DOHH2 (cell line): Measurements from ENCODE around the gene CD1B.

Experiments used
- EZH2phosphoT487 ChIP-seq: fragments of 200-600 bp; sonication (generic); IDR thresholded peaks from 2 replicates; pipeline ENCODE4 v1.6.1; 2017; ENCODE audit warnings: borderline replicate concordance, mild to moderate bottlenecking, antibody characterized with exemption, low read length, moderate library complexity, mixed read lengths
- TF ChIP-seq, protein P1 (sequence below): fragments of 200-600 bp; sonication (generic); IDR thresholded peaks from one replicate; pipeline ENCODE4 v1.5.1; 2014; ENCODE audit warnings: antibody characterized with exemption, mild to moderate bottlenecking, low read depth, low read length; ENCODE audit not compliant: poor library complexity, severe bottlenecking

DNA sequence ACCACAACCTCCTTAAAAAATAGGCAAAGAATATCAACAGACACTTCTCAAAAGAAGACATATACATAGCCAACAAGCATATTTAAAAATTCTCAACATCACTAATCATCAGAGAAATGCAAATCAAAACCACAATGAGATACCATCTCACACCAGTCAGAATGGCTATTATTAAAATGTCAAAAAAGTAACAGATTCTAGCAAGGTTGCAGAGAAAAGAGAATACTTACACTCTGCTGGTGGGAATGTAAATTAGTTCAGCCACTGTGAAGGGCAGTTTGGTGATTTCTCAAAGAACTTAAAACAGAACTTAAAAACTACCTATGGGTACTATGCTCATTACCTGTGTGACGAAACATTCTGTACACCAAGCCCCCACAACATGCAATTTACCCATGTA, 20.7 kb downstream of the CD1B start:
- TF ChIP-seq, protein P1, sequence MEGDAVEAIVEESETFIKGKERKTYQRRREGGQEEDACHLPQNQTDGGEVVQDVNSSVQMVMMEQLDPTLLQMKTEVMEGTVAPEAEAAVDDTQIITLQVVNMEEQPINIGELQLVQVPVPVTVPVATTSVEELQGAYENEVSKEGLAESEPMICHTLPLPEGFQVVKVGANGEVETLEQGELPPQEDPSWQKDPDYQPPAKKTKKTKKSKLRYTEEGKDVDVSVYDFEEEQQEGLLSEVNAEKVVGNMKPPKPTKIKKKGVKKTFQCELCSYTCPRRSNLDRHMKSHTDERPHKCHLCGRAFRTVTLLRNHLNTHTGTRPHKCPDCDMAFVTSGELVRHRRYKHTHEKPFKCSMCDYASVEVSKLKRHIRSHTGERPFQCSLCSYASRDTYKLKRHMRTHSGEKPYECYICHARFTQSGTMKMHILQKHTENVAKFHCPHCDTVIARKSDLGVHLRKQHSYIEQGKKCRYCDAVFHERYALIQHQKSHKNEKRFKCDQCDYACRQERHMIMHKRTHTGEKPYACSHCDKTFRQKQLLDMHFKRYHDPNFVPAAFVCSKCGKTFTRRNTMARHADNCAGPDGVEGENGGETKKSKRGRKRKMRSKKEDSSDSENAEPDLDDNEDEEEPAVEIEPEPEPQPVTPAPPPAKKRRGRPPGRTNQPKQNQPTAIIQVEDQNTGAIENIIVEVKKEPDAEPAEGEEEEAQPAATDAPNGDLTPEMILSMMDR, result no peak
- no peak for TF ChIP-seq EZH2phosphoT487
